AG04449 (cell line): Measurements from ENCODE around the gene P2RX2.

Experiments
- CTCF ChIA-PET: fragments of 350-600 bp; formaldehyde crosslinking; extraction: SDS; loops from one replicate; lab custom pipeline; 2021; ENCODE audit warnings: antibody characterized with exemption; lab: Yijun Ruan, JAX
- POLR2A ChIA-PET: fragments of 400-600, 350-600 bp; formaldehyde crosslinking; extraction: SDS; loops from one replicate; lab custom pipeline; 2020; ENCODE audit warnings: antibody characterized with exemption, inconsistent platforms; lab: Yijun Ruan, JAX
- DNase-seq: peaks from one replicate; pipeline ENCODE4 v3.0.0-alpha.2; 2010; ENCODE audit warnings: low read depth, low spot score
- H3K4me3 ChIP-seq: 2 replicates; pipeline ENCODE4 v1.5.1; 2011; ENCODE audit warnings: low read depth, mild to moderate bottlenecking, control low read depth, low read length
- CTCF ChIP-seq: IDR thresholded peaks from one replicate; pipeline ENCODE4 v1.5.1; 2011; ENCODE audit warnings: mild to moderate bottlenecking, moderate library complexity, low read length, control low read depth, inconsistent platforms; ENCODE audit not compliant: insufficient read depth; ENCODE audit errors: missing control alignments

P2RX2 gene

GRCh38 chr12:132659146-132659545 lies 40.6 kb downstream of the P2RX2 start:
- no peak overlapping the region for H3K4me3 ChIP-seq
- ChIA-PET CTCF (interaction anchor here (7.4 kb wide), 1 partner anchor 21 kb away, joined by 36 read pairs; no protein-coding TSS in a partner anchor), POLR2A (no interaction called here)
- no peak for DNase-seq
- no peak for TF ChIP-seq CTCF

- no peak overlapping the region for H3K4me3 ChIP-seq
- ChIA-PET CTCF (interaction anchor here (7.4 kb wide), 1 partner anchor 22 kb away, joined by 36 read pairs; no protein-coding TSS in a partner anchor), POLR2A (no interaction called here)
- TF ChIP-seq CTCF = no peak
- no peak for DNase-seq
These were observed 41.5 kb downstream of the P2RX2 start for GRCh38 chr12:132660052-132660451.

GRCh38 chr12:132660996-132661395 lies 42.4 kb downstream of the P2RX2 start:
- ChIA-PET POLR2A (no interaction called here), CTCF (no interaction called here)
- no peak for DNase-seq
- H3K4me3 ChIP-seq = no peak overlapping the region
- no peak for TF ChIP-seq CTCF

GRCh38 chr12:132661972-132662371 lies 43.4 kb downstream of the P2RX2 start:
- DNase-seq = no peak
- H3K4me3 ChIP-seq = no peak overlapping the region
- no peak for TF ChIP-seq CTCF
- CTCF ChIA-PET = interaction anchor here (2.1 kb wide), 1 partner anchor 23 kb away, joined by 6 read pairs; no protein-coding TSS in a partner anchor
- POLR2A ChIA-PET = no interaction called here

GRCh38 chr12:132662901-132663755 lies 44.6 kb downstream of the P2RX2 start:
- CTCF ChIA-PET = interaction anchor here (0.9 to 2.1 kb wide), 2 partner anchors 22 to 25 kb away, joined by 3 to 6 read pairs; no protein-coding TSS in a partner anchor
- no peak for TF ChIP-seq CTCF
- no peak for DNase-seq
- POLR2A ChIA-PET = no interaction called here
- H3K4me3 ChIP-seq = no peak overlapping the region
